ENCODE measurements around the gene TMA7B. TPM values are rescaled to one million over a fixed set of nuclear protein-coding genes. Genes with fewer than 3 reads are reported as not detected.
"Not testable (repeated sequence)": the region's sequence is repeated elsewhere in the genome, so short reads cannot be mapped to it uniquely, and the experiment has no call there.

The TMA7B gene
- total RNA-seq, 1 donor from 2014 or later = 0.24 TPM

- peak; percentile 75 for ATAC-seq
These were observed 25.3 kb downstream of the TMA7B start for GRCh38 chr22:39985383-39986035.

GRCh38 chr22:39988386-39989114, 28.4 kb downstream of the TMA7B start:
- ATAC-seq = peak; percentile 80

- ATAC-seq = no peak
These were observed 29.4 kb downstream of the TMA7B start for GRCh38 chr22:39989633-39990032.

- ATAC-seq = no peak
These were observed 30.5 kb downstream of the TMA7B start for GRCh38 chr22:39990686-39991085.

- no peak for ATAC-seq
These were observed 31.1 kb downstream of the TMA7B start for GRCh38 chr22:39991159-39991860.

GRCh38 chr22:39992088-39992826, 32.1 kb downstream of the TMA7B start:
- ATAC-seq = no peak

GRCh38 chr22:39992894-39993293, 32.7 kb downstream of the TMA7B start:
- not testable (repeated sequence) for ATAC-seq

GRCh38 chr22:39994041-39994565, 33.9 kb downstream of the TMA7B start:
- ATAC-seq = peak; percentile 30

GRCh38 chr22:39994566-39995392, 34.6 kb downstream of the TMA7B start, which contains the start of gene FAM83F:
FAM83F (plus strand) TSS chr22:39994954; CDS start chr22:39995043, 89 bp downstream.
- ATAC-seq = peak; percentile 79

GRCh38 chr22:39995393-39996252, 35.4 kb downstream of the TMA7B start:
- peak; percentile 15 for ATAC-seq

GRCh38 chr22:39996732-39997131, 36.5 kb downstream of the TMA7B start:
- peak; percentile 22 for ATAC-seq

- no peak for ATAC-seq
These were observed 37.2 kb downstream of the TMA7B start for GRCh38 chr22:39997421-39997820.

GRCh38 chr22:39997939-39998726, 37.9 kb downstream of the TMA7B start:
- no peak for ATAC-seq

- ATAC-seq = peak; percentile 56
These were observed 39.1 kb downstream of the TMA7B start for GRCh38 chr22:39999144-39999757.

- ATAC-seq = no peak
These were observed 40.0 kb downstream of the TMA7B start for GRCh38 chr22:40000171-40000570.

GRCh38 chr22:40001106-40001505, 40.9 kb downstream of the TMA7B start:
- ATAC-seq = no peak

- no peak for ATAC-seq
These were observed 41.8 kb downstream of the TMA7B start for GRCh38 chr22:40001800-40002577.

All from esophagus mucosa (tissue), 1 donor.